Stimulated activated CD4-positive, alpha-beta T cell treated with anti-CD3 and anti-CD28 coated beads, TNF-alpha, amount 100 ng/mL, for 48 hours (primary cell): ENCODE results near the gene SCML2.
"Not testable (repeated sequence)": the region's sequence is repeated elsewhere in the genome, so short reads cannot be mapped to it uniquely, and the experiment has no call there.

Source experiments
- DNase-seq, 3 donors: peaks; one replicate each; pipeline ENCODE4 v3.0.0-alpha.2; 2020; ENCODE audit warnings: low read depth in 3 of 3

The SCML2 gene

DNA sequence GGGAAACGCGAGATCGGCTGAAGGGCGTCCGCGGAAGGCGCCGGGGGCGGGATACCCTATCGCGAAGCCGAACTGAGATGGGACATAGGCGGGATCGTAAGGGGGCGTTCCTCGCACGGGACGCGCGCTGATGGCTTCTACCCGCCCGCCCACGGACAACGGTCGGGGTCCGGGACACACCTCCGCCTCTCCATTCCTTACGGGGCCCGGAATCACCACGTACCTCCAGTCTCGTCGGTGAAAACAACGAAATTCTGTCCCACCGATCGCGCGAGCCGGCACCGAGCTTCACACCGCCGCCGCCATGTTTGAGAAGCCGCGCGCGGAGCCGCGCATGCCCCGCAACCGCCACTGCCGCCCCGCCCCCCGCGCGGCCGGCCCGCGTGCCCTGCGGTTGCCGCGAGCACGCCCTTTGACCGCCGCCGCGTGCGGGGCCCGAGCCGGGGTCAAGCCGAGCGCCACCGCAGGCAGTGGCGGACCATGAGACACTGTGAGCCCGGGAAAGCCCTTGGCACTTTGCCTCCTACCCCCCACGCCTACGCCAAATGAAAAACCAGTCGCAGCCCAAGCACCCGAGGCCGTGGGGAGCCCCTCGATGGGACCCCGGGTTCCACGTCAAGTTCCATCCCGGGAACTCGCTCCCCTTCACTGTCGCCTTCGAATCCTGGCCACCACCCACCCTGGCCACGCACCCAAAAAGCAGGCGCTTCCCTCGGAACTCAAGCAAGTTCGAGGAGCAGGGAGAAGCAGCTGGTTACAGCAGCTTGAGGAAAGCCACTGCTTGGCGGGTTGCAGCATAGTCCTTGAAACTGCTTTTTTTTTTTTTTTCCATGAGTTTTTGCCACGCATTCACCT is at the start of gene SCML2:
SCML2 (minus strand) TSS at position 320 of the 855 bp plus-strand sequence. CDS start 20,617 bp downstream, outside the sequence.
- DNase-seq: peak in 2 of 3 donors; percentile 5 to 9

GRCh38 chrX:18401848-18402213 is 47.3 kb upstream of the SCML2 start:
- no peak for DNase-seq

DNA sequence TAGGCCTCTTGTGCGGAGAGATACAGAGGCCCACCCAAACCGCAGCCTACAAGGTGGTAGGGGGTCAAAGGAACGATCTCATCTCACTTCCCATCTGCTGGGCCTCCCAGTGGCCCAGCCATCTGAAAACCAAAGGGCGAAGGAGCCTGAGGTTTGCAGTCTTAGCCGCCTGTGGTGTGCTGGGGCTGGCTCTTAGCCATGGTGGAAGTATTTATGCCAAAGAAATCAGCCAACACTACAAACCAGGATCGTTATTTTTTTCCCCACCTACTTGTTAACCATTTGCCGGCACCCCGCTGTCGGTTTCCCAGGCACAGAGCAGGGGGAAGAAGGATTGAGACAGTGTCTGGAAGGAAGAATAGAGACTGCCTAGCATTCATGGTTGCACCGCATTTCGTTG is 40.0 kb upstream of the SCML2 start:
- DNase-seq: no peak

DNA sequence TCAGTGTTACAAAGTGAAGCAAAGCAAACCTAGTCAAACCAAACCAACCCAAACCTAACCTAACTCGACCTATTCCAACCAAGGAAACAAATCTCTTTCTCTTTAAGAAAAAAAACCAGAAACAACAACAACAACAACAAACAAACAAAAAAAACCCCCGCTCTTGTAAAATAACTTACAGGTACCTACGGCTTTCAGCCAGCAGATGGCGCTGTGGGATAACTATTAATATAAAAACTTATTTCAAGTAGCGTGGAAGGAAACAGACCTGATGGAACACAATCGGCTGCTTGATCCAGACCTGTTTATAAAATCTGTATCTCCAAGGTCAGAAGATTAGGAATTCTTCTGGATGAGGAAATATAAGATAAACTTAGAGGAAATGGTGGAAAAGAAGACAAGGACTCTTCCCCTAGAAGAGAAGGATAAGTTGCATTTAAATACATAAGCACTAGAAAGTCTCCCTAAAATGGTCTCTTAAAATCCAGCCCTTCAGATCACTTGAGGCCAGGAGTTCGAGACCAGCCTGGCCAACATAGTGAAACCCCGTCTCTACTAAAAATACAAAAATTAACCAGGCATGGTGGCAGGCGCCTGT is 36.6 kb upstream of the SCML2 start:
- DNase-seq: peak in 2 of 3 donors; percentile 41 to 49

GRCh38 chrX:18389966-18390365 is 35.5 kb upstream of the SCML2 start:
- DNase-seq: no peak

GRCh38 chrX:18377796-18378195 is 23.3 kb upstream of the SCML2 start:
- peak in 1 of 3 donors; percentile 8 for DNase-seq

- DNase-seq: not testable (repeated sequence)
Observed at GRCh38 chrX:18375131-18375805, 20.8 kb upstream of the SCML2 start.

DNA sequence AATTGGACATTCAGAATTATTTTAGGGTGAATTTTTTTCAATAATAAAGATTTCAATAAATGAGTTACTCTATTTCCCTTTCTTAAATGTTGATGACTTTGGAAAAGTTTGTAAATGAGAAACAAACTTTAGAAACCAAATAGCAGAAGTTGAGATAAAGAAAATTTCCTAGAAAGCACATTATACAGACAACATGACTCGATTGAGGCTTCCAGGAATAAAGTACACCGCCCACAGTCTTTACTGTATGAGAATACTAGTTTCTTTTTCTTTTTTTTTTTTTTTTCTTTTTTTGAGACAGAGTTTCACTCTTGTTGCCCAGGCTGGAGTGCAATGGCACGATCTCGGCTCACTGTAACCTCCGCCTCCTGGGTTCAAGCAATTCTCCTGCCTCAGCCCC is 14.6 kb upstream of the SCML2 start:
- not testable (repeated sequence) for DNase-seq

GRCh38 chrX:18368402-18368801 is 13.9 kb upstream of the SCML2 start:
- DNase-seq: no peak

GRCh38 chrX:18360867-18361266 is 6.4 kb upstream of the SCML2 start:
- DNase-seq: no peak

- no peak for DNase-seq
Observed at GRCh38 chrX:18353931-18354368, 538 bp downstream of the SCML2 start.

GRCh38 chrX:18351784-18352183 is 2.7 kb downstream of the SCML2 start:
- no peak for DNase-seq

DNA sequence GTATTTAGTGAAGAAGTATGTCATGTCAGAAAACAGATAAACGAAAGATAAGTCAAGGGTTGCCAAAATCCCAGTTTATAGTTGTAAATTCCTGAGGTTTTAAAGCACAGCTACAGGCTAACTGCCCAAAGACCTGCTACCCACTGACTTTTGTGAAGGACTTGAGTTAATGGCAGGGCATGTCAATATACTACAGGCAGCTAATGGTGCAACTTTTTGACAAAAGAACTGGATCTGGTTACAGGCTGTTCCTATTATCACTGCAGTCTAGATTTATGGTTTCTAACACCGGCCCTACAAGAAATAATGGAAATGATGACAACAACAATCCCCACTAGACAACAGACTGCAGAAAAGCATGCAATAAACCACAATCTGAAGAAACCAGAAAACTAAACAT is 6.4 kb downstream of the SCML2 start:
- DNase-seq: no peak

DNA sequence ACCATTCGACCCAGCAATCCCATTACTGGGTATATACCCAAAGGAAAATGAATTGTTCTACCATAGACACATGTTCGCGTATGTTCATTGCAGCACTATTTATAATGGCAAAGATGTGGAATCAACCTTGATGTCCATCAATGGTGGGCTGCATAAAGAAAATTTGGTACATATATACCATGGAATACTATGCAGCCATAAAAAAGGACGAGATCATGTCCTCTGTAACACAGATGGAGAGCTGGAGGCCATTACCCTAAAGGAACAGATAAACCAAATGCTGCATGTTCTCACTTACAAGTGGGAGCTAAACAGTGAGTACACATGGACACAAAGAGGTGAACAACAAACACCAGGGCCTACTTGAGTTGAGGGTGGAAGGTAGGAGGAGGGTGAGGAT is 45.1 kb downstream of the SCML2 start:
- DNase-seq: no peak

DNA sequence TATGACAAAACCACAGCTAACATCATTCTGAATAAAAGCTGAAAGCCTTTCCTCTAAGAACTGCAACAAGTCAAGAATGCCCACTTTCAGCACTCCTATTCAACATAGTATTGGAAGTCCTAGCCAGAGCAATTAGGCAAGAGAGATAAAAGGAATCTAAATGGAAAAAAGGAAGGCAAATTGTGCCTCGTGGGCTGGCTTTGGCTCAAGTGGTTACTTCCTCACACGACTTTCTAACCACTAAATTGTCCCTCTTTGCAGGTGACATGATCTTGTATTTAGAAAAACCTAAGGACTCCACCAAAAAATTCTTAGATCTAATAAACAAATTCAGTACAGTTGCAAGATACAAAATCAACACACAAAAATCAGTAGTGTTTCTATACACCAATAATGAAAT is 57.2 kb downstream of the SCML2 start:
- DNase-seq: no peak

- no peak for DNase-seq
Observed at GRCh38 chrX:18294893-18295292, 59.6 kb downstream of the SCML2 start.

DNA sequence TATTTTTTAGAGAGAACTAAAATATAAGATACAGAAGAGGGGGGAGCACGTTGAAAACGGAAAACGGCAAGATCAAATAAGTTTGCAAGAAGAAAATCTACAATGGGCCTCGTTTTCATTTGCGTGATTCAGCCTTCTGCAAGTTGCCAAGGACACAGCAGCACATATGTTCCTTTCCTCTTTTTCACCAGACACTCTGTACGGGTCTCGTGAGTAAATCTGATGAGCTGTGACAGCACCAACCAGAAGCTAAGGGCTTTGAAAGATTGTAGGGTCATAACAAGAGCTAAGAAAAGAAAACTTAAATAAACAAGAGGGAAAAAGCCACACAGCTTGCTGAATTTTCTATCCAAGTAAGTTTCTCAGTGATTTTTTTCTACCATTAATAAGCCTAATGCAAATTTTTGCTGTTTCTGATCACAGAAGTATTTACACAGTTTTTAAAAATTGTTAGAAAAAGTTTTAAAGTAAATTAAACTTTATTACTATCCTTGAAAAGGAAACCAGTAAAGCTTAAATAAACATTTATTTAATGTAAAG is 63.4 kb downstream of the SCML2 start:
- DNase-seq: no peak

DNA sequence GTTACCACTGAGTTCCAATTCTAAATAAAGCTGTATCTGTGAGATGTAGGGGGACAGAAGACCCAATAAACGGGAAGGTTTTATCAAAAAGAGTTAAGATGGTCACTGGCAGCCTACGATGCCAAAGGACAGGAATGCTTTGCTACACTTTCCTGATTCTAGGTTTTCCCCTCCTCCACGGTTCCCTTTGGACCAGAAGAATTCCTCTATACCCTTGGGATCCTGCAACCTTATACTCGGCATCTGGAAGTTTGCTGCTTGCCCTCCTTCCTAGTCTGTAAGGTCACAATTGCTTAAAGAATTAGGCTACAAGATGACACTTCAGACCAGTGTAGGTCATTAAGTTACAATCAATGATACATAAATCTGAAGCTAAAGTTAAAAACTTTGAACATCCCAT is 64.3 kb downstream of the SCML2 start:
- DNase-seq: no peak

GRCh38 chrX:18288716-18289115 is 65.8 kb downstream of the SCML2 start:
- no peak for DNase-seq

GRCh38 chrX:18286322-18286831 is 68.1 kb downstream of the SCML2 start:
- no peak for DNase-seq

DNA sequence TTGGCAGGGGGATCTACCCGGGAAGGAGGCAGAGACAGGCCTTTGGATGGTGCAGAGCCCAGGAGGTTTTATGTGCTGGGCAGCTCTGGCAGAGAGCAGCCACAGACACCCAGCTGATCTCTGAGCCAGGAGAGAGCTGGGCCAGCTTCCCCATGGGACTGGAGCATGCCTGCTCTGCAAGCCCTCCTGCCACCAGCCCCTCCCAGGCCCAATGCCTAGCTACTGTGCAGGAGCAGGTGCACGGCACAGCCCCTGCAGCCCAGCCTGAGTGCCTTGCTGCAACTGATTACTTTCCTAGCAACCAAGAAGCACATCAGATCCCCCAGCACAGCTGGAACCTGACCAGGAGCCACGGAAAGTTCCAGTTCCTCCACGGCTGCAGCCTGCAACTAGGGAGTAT is 76.0 kb downstream of the SCML2 start:
- DNase-seq: no peak

- no peak for DNase-seq
Observed at GRCh38 chrX:18272222-18272621, 82.3 kb downstream of the SCML2 start.
